OCI-LY7 (cell line): ENCODE measurements around the gene CPLANE1. TPM values are rescaled to one million over a fixed set of nuclear protein-coding genes. Genes with fewer than 3 reads are reported as not detected.

Experiments used
- BruUV-seq: library from RNA; stranded (reverse); fragments of 400-500 nt; replicated peaks from 2 replicates; lab custom pipeline; 2021; lab: Mats Ljungman, UMichigan
- CTCF ChIA-PET: fragments of 300-600 bp; sonication (Branson Sonifier 250); formaldehyde crosslinking; loops from one replicate; lab custom pipeline; 2022; ENCODE audit warnings: antibody characterized with exemption; ENCODE audit not compliant: unreplicated experiment; lab: Charles Lee
- POLR2A ChIA-PET: fragments of 300-600 bp; sonication (Branson Sonifier 250); formaldehyde crosslinking; loops from one replicate; lab custom pipeline; 2022; ENCODE audit warnings: antibody characterized with exemption; lab: Charles Lee
- DNase-seq: peaks from one replicate; pipeline ENCODE4 v3.0.0-alpha.2; 2015; ENCODE audit warnings: low spot score
- H2AFZ ChIP-seq: fragments of 200-600 bp; sonication (generic), shearing (Covaris generic); 2 replicates; pipeline ENCODE4 v1.6.1; 2014; ENCODE audit warnings: mild to moderate bottlenecking, antibody characterized with exemption, low read length, moderate library complexity
- H3K27ac ChIP-seq: fragments of 200-600 bp; sonication (generic); 2 replicates; pipeline ENCODE4 v1.5.1; 2014; ENCODE audit warnings: mixed run types, low read depth, mild to moderate bottlenecking, moderate library complexity, low read length, inconsistent platforms; ENCODE audit not compliant: poor library complexity, severe bottlenecking
- H3K36me3 ChIP-seq: fragments of 200-600 bp; sonication (generic); 2 replicates; pipeline ENCODE4 v1.6.1; 2014; ENCODE audit warnings: mild to moderate bottlenecking, antibody characterized with exemption, low read length, moderate library complexity, mixed read lengths; ENCODE audit not compliant: insufficient read depth
- H3K4me1 ChIP-seq: fragments of 200-600 bp; sonication (generic); 2 replicates; pipeline ENCODE4 v1.5.1; 2014; ENCODE audit warnings: mild to moderate bottlenecking, low read length; ENCODE audit not compliant: insufficient read depth, poor library complexity, severe bottlenecking
- H3K4me2 ChIP-seq: fragments of 200-600 bp; sonication (generic); 2 replicates; pipeline ENCODE4 v1.6.1; 2014; ENCODE audit warnings: mild to moderate bottlenecking, low read length
- H3K4me3 ChIP-seq: fragments of 200-600 bp; sonication (generic); 2 replicates; pipeline ENCODE4 v1.5.1; 2014; ENCODE audit warnings: mild to moderate bottlenecking, low read depth, low read length; ENCODE audit not compliant: poor library complexity, severe bottlenecking
- H3K79me2 ChIP-seq: fragments of 200-600 bp; sonication (generic); 2 replicates; pipeline ENCODE4 v1.6.1; 2016; ENCODE audit warnings: low read depth, mild to moderate bottlenecking, low read length, moderate library complexity, mixed read lengths; ENCODE audit not compliant: insufficient read depth
- H3K9me2 ChIP-seq: fragments of 200-600 bp; sonication (generic); 2 replicates; pipeline ENCODE4 v1.6.1; 2016; ENCODE audit warnings: mild to moderate bottlenecking, low read length, mixed read lengths; ENCODE audit not compliant: insufficient read depth
- H3K9me3 ChIP-seq: fragments of 200-600 bp; sonication (generic); 2 replicates; pipeline ENCODE4 v1.6.1; 2014; ENCODE audit warnings: mild to moderate bottlenecking, mixed run types, low read length, mixed read lengths
- H4K20me1 ChIP-seq: fragments of 200-600 bp; sonication (generic); 2 replicates; pipeline ENCODE4 v1.6.1; 2014; ENCODE audit warnings: mild to moderate bottlenecking, antibody characterized with exemption, low read length, moderate library complexity, mixed read lengths; ENCODE audit not compliant: insufficient read depth
- CTCF ChIP-seq: fragments of 200-600 bp; sonication (generic); conservative IDR thresholded peaks from 2 replicates; pipeline ENCODE4 v1.5.1; 2014; ENCODE audit warnings: mild to moderate bottlenecking, antibody characterized with exemption, low read length, moderate library complexity, mixed read lengths
- EZH2phosphoT487 ChIP-seq: fragments of 200-600 bp; sonication (generic); IDR thresholded peaks from 2 replicates; pipeline ENCODE4 v1.6.1; 2018; ENCODE audit warnings: low read depth, borderline replicate concordance, mild to moderate bottlenecking, mixed run types, antibody characterized with exemption, low read length, moderate library complexity, mixed read lengths
- intact Hi-C: fragments of 100-400 bp; cut with micrococcal nuclease; formaldehyde crosslinking; loops from one replicate; pipeline ENCODE4 v1.10.0; 2022; ENCODE audit not compliant: unreplicated experiment
- total RNA-seq, 2 experiments: library from RNA; depleted of rRNA in 1 of 2; stranded (reverse); fragments of >200 nt in 1 of 2; shearing (Covaris generic) in 1 of 2; gene quantifications; 2 replicates each; pipeline ENCODE4 v1.2.3, GENCODE V29; 2014 to 2022

Gene CPLANE1
- total RNA-seq, 2 experiments from 2014 or later = 0.21 TPM; not detected in 1

GRCh38 chr5:37080697-37081096 is 168.5 kb downstream of the CPLANE1 start:
- Histone ChIP-seq H3K36me3 (no peaks in the 10 kb centered on the region), H3K4me1 (no peaks in the 10 kb centered on the region), H3K4me2 (no peak overlapping the region), H2AFZ (no peak overlapping the region), H3K4me3 (no peak overlapping the region), H3K79me2 (no peaks in the 10 kb centered on the region), H4K20me1 (no peaks in the 10 kb centered on the region), H3K9me3 (no peaks in the 10 kb centered on the region), H3K9me2 (no peaks in the 10 kb centered on the region), H3K27ac (no peak overlapping the region)
- ChIA-PET CTCF (no interaction called here), POLR2A (interaction anchor here (0.7 to 0.9 kb wide), 2 partner anchors 23 to 1320 kb away, joined by 3 read pairs; no protein-coding TSS in a partner anchor)
- DNase-seq = no peak
- BruUV-seq = no TSS peak
- TF ChIP-seq EZH2phosphoT487 (no peak), CTCF (no peak)
- intact Hi-C loops = no loop called here

GRCh38 chr5:37077146-37077545 is 172.0 kb downstream of the CPLANE1 start:
- CTCF ChIA-PET = no interaction called here
- intact Hi-C loops = no loop called here

More at GRCh38 chr5:37077146-37077545, 172.0 kb downstream of the CPLANE1 start:
- Histone ChIP-seq H2AFZ (no peak overlapping the region), H3K4me3 (no peak overlapping the region), H3K9me2 (no peaks in the 10 kb centered on the region), H3K4me1 (no peaks in the 10 kb centered on the region), H4K20me1 (no peaks in the 10 kb centered on the region), H3K4me2 (no peak overlapping the region), H3K36me3 (no peaks in the 10 kb centered on the region), H3K27ac (no peak overlapping the region), H3K9me3 (no peaks in the 10 kb centered on the region), H3K79me2 (no peaks in the 10 kb centered on the region)
- POLR2A ChIA-PET = interaction anchor here (0.8 kb wide), 1 partner anchor 338 kb away, joined by 4 read pairs; no protein-coding TSS in a partner anchor
- BruUV-seq = no TSS peak
- TF ChIP-seq EZH2phosphoT487 (no peak), CTCF (no peak)
- DNase-seq = no peak
